ENCODE measurements around the gene FANCC.
A peak's percentile ranks its signal among the peaks of the same experiment; 100 is the strongest.

FANCC gene

GRCh38 chr9:95092262-95093072, 225.0 kb downstream of the FANCC start:
- no peak for TF ChIP-seq CTCF (IDR thresholded peaks at IDR 0.05)
- H3K27me3 Mint-ChIP-seq (ENCODE audit: low read depth, poor library complexity), result peaks cover 6% of the 10 kb centered on the region
- peak overlapping the region; percentile 37 for H3K4me3 Mint-ChIP-seq
- H3K4me1 Mint-ChIP-seq, result peaks cover 68% of the 10 kb centered on the region
- no peak for DNase-seq
- H3K36me3 Mint-ChIP-seq (ENCODE audit: low read depth), result peaks cover 26% of the 10 kb centered on the region
- H3K9me3 Mint-ChIP-seq, result no peaks in the 10 kb centered on the region
- no peak overlapping the region for H3K27ac Mint-ChIP-seq

- TF ChIP-seq CTCF (IDR thresholded peaks at IDR 0.05), result no peak
- H3K4me3 Mint-ChIP-seq, result peak overlapping the region; percentile 62
- H3K4me1 Mint-ChIP-seq, result peaks cover 68% of the 10 kb centered on the region
- H3K9me3 Mint-ChIP-seq, result no peaks in the 10 kb centered on the region
- peak overlapping the region; percentile 64 for H3K27ac Mint-ChIP-seq
- peaks cover 26% of the 10 kb centered on the region for H3K36me3 Mint-ChIP-seq (ENCODE audit: low read depth)
- peaks cover 6% of the 10 kb centered on the region for H3K27me3 Mint-ChIP-seq (ENCODE audit: low read depth, poor library complexity)
- DNase-seq, result peak; percentile 66
These were observed 225.8 kb downstream of the FANCC start for GRCh38 chr9:95091601-95092261.

- peak overlapping the region; percentile 64 for H3K27ac Mint-ChIP-seq
- H3K36me3 Mint-ChIP-seq (ENCODE audit: low read depth), result peaks cover 27% of the 10 kb centered on the region
- H3K4me3 Mint-ChIP-seq, result no peak overlapping the region
- H3K4me1 Mint-ChIP-seq, result peaks cover 70% of the 10 kb centered on the region
- no peaks in the 10 kb centered on the region for H3K9me3 Mint-ChIP-seq
- no peak for TF ChIP-seq CTCF (IDR thresholded peaks at IDR 0.05)
- no peak for DNase-seq
- peaks cover 6% of the 10 kb centered on the region for H3K27me3 Mint-ChIP-seq (ENCODE audit: low read depth, poor library complexity)
These were observed 226.5 kb downstream of the FANCC start for GRCh38 chr9:95090871-95091577.

GRCh38 chr9:95090023-95090791, 227.3 kb downstream of the FANCC start:
- peaks cover 63% of the 10 kb centered on the region for H3K4me1 Mint-ChIP-seq
- no peaks in the 10 kb centered on the region for H3K9me3 Mint-ChIP-seq
- no peak for TF ChIP-seq CTCF (IDR thresholded peaks at IDR 0.05)
- DNase-seq, result no peak
- H3K4me3 Mint-ChIP-seq, result no peak overlapping the region
- no peak overlapping the region for H3K27ac Mint-ChIP-seq
- peaks cover 6% of the 10 kb centered on the region for H3K27me3 Mint-ChIP-seq (ENCODE audit: low read depth, poor library complexity)
- peaks cover 30% of the 10 kb centered on the region for H3K36me3 Mint-ChIP-seq (ENCODE audit: low read depth)

GRCh38 chr9:95089257-95090022, 228.1 kb downstream of the FANCC start:
- Mint-ChIP-seq H3K36me3 (ENCODE audit: low read depth) (peaks cover 29% of the 10 kb centered on the region), H3K4me1 (peaks cover 61% of the 10 kb centered on the region), H3K9me3 (no peaks in the 10 kb centered on the region), H3K27me3 (ENCODE audit: low read depth, poor library complexity) (peaks cover 6% of the 10 kb centered on the region), H3K27ac (no peak overlapping the region), H3K4me3 (no peak overlapping the region)
- no peak for TF ChIP-seq CTCF (IDR thresholded peaks at IDR 0.05)
- DNase-seq, result no peak

Data from nephron progenitor cell (in vitro differentiated cells).